Measurements from ENCODE around the gene CTDSPL.

CTDSPL gene

GRCh38 chr3:38019658-38020341 lies 158.1 kb downstream of the CTDSPL start:
- FAIRE-seq (no peak), DNase-seq (ENCODE audit: insufficient read length) (no peak)
- TF ChIP-seq POLR2A (IDR thresholded peaks at IDR 0.05; ENCODE audit: low read depth, low read length): no peak
- no peak for TF ChIP-seq TAF1 (IDR thresholded peaks at IDR 0.05; ENCODE audit: borderline replicate concordance, low read depth, low read length)
- TF ChIP-seq POLR2AphosphoS5 (IDR thresholded peaks at IDR 0.05; ENCODE audit: low read depth, low read length): no peak

- DNase-seq (ENCODE audit: insufficient read length): no peak
- no peak for FAIRE-seq
- TF ChIP-seq POLR2A (IDR thresholded peaks at IDR 0.05; ENCODE audit: low read depth, low read length) (no peak), TAF1 (IDR thresholded peaks at IDR 0.05; ENCODE audit: borderline replicate concordance, low read depth, low read length) (no peak), POLR2AphosphoS5 (IDR thresholded peaks at IDR 0.05; ENCODE audit: low read depth, low read length) (no peak)
These were observed 158.7 kb downstream of the CTDSPL start for GRCh38 chr3:38020342-38020726.

- FAIRE-seq (no peak), DNase-seq (ENCODE audit: insufficient read length) (no peak)
These were observed 159.5 kb downstream of the CTDSPL start for GRCh38 chr3:38021196-38021595.

DNA sequence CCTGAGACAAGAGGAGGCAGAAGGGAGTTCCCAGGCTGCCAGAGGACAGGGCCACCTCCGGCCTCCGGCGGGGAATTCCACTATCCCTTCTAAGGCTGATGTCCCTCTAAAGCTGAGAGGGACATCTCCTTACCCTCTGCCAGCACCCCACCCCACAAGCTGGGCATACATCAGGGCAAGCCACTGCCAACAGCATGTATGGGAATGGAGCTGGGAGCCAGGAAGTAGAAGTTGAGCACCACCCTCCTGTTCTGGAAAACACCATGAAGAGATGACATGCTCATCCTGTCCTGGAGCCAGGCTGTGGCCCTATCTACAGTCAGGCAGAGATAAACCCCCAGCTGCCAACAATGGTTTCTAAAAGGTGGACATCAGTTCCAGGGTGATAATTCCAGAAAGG lies 160.6 kb downstream of the CTDSPL start:
- DNase-seq (ENCODE audit: insufficient read length) (no peak), FAIRE-seq (no peak)
- no peak for TF ChIP-seq TAF1 (IDR thresholded peaks at IDR 0.05; ENCODE audit: borderline replicate concordance, low read depth, low read length)
- TF ChIP-seq POLR2A (IDR thresholded peaks at IDR 0.05; ENCODE audit: low read depth, low read length): no peak
- TF ChIP-seq POLR2AphosphoS5 (IDR thresholded peaks at IDR 0.05; ENCODE audit: low read depth, low read length): no peak

More at GRCh38 chr3:38021196-38021595, 159.5 kb downstream of the CTDSPL start:
- no peak for TF ChIP-seq TAF1 (IDR thresholded peaks at IDR 0.05; ENCODE audit: borderline replicate concordance, low read depth, low read length)
- no peak for TF ChIP-seq POLR2AphosphoS5 (IDR thresholded peaks at IDR 0.05; ENCODE audit: low read depth, low read length)
- TF ChIP-seq POLR2A (IDR thresholded peaks at IDR 0.05; ENCODE audit: low read depth, low read length): no peak

DNA sequence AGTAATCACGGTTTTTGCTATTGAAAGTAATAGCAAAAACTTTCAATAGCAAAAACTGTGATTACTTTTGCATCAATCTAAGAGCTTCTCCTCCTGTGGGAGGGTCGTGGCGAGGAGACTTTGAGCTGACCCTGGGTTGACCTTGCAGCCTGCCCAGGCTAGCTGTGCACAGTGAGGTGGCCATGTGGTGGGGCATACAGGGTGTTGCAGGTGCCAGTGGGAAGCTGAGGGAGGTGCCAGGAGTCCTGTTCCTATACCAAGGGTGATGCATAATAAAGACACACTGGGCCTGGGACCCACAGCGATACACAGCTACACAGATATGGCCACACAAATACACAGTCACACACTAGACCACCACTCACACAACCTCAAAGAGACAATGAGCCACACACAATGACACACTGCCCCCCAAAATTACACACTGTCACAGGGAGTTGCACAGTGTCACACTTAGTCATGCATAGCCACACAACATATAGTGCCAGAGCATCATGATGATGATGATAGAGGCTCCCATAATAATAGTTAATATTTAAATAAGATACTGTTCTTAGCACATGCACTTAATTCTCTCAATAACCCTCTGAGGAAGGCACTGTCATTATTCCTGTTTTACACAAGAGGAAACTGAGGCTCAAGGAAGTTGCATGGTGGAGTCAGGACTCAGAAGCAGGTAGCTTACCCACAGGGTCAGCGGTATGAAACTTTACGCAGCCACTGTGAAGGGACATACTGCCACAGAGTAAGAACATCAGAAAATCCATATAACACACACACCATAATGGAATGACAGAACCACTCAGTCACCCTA lies 161.4 kb downstream of the CTDSPL start:
- no peak for FAIRE-seq

DNA sequence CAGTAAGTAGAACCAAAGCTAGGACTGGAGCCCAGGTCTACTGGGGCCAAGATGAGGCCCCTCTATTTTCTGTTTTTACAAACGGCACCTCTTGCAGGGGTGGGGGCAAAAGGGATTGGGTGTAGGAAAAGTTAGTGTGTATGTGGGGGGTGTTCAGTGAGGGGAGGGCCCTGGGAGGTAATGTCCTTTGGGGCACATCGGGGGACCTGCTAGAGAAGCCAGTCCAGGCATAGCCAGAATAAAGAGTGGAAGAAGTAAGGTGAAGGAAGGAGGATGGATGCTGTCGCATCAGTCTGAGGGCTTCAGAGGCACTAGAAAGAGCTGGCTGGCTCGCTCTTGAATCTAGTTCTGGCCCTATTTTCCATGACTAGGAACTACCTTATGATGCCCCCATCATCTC lies 165.2 kb downstream of the CTDSPL start:
- no peak for FAIRE-seq
- TF ChIP-seq POLR2A (IDR thresholded peaks at IDR 0.05; ENCODE audit: low read depth, low read length): no peak
- no peak for TF ChIP-seq POLR2AphosphoS5 (IDR thresholded peaks at IDR 0.05; ENCODE audit: low read depth, low read length)
- no peak for TF ChIP-seq TAF1 (IDR thresholded peaks at IDR 0.05; ENCODE audit: borderline replicate concordance, low read depth, low read length)
- DNase-seq (ENCODE audit: insufficient read length): no peak

More for the DNA sequence above, 161.4 kb downstream of the CTDSPL start:
- no peak for DNase-seq (ENCODE audit: insufficient read length)
- TF ChIP-seq POLR2AphosphoS5 (IDR thresholded peaks at IDR 0.05; ENCODE audit: low read depth, low read length) (no peak), TAF1 (IDR thresholded peaks at IDR 0.05; ENCODE audit: borderline replicate concordance, low read depth, low read length) (no peak), POLR2A (IDR thresholded peaks at IDR 0.05; ENCODE audit: low read depth, low read length) (no peak)

DNA sequence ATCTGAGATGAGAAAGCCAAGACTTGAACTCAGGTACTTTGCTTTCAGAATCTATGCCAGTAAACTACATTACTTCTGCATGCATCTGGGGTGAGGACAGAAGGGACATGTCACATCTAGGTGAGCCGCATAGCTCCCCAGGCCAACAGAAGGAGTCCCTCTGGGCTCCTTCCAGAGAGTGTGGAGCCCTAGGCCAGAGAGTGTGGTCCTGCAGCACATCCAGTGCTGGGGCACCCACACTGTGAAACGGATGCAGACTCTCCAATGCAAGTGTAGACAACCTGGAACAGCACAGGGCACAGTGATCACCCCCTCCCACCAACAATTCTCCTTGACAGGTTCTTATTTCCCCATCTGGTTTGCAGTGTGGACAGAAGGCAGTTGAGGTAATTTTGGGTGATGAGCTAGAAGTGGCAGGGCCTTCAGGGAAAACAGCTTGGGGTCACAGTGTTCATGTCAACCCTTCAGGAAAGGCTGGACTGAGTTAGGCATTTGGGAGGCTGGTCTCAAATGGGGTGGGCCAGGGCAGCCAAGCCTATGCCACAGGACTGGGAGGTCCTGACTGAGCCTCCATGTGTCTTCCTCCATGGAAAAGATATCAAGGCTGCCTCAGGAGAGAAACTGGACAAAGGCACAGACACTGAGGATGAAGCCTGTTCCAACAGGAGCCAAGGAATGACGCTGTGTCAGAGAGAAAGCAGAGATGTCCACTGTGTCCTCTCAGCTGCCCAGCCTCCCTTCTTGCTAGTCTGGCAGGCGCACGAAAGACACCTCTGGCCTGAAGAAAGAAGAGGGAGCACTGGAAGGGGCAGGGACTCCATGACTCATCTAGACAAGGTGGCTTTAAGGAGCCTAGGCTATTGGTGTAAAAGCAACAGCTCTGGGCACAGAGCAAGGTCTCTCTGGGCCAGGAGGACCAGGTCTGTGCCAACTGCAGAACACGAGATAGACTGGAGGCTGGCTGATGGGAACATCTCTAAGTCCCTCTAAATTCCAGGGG lies 166.1 kb downstream of the CTDSPL start:
- TF ChIP-seq POLR2A (IDR thresholded peaks at IDR 0.05; ENCODE audit: low read depth, low read length) (no peak), TAF1 (IDR thresholded peaks at IDR 0.05; ENCODE audit: borderline replicate concordance, low read depth, low read length) (no peak), POLR2AphosphoS5 (IDR thresholded peaks at IDR 0.05; ENCODE audit: low read depth, low read length) (no peak)
- DNase-seq (ENCODE audit: insufficient read length): no peak
- no peak for FAIRE-seq

DNA sequence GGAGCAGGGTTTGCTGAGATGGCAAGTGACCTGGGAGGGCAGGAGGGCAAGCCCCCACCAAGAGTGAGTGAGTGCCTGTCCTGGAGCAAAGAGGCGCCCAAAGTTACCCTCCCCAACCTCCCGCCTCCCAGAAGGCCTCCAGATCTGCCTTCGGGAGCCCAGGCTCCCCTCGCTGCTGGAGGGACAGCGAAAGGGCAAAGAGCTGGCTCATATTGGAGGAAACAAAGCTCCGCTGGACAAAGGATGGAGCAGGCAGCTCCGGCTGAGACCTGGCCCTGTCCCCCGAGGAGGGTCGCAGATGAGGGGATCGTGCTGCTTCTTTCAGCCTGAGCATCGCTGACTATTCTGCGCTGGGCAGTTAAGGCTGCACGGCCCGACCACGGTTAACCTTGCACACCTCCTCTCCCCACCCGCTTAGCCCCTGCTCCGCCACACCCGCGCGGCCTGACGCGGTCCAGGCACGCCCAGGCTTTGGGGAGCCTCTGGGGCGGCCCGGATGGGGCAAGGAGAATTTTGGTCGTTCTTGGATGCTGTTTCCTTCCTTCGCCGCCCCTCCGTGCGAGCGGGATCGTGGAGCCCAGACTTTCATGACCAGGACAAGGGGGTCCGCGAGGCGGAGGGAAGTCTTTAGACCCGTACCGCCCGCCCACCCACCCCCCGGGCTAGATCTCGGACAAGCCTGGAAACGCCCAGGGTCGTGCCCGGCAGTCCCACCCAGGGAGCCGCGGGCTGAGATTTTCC lies 167.1 kb downstream of the CTDSPL start:
- TF ChIP-seq POLR2AphosphoS5 (IDR thresholded peaks at IDR 0.05; ENCODE audit: low read depth, low read length): no peak
- no peak for TF ChIP-seq POLR2A (IDR thresholded peaks at IDR 0.05; ENCODE audit: low read depth, low read length)
- TF ChIP-seq TAF1 (IDR thresholded peaks at IDR 0.05; ENCODE audit: borderline replicate concordance, low read depth, low read length): no peak
- no peak for DNase-seq (ENCODE audit: insufficient read length)

GRCh38 chr3:38029400-38030125 lies 167.9 kb downstream of the CTDSPL start, which contains the start of gene PLCD1:
TSS of gene PLCD1 (minus strand) at chr3:38029642. CDS start at chr3:38029539, 103 bp downstream.
- no peak for DNase-seq (ENCODE audit: insufficient read length)
- FAIRE-seq: no peak
- TF ChIP-seq POLR2A (IDR thresholded peaks at IDR 0.05; ENCODE audit: low read depth, low read length): no peak
- TF ChIP-seq POLR2AphosphoS5 (IDR thresholded peaks at IDR 0.05; ENCODE audit: low read depth, low read length): no peak
- no peak for TF ChIP-seq TAF1 (IDR thresholded peaks at IDR 0.05; ENCODE audit: borderline replicate concordance, low read depth, low read length)

More for the DNA sequence above, 167.1 kb downstream of the CTDSPL start:
- FAIRE-seq: no peak

All from GM12892 (cell line).